Neural progenitor cell (in vitro differentiated cells): ENCODE data around the gene TSPEAR. TPM values are rescaled to one million over a fixed set of nuclear protein-coding genes. Genes with fewer than 3 reads are reported as not detected.

Experiments
- DNase-seq: peaks from one replicate; pipeline ENCODE4 v3.0.0-alpha.2; 2016; ENCODE audit warnings: low spot score
- H2AFZ ChIP-seq: fragments of 200-600 bp; sonication (generic); replicated peaks from 2 replicates; pipeline ENCODE4 v1.6.1; 2016; ENCODE audit warnings: antibody characterized with exemption
- H3F3A ChIP-seq: fragments of 200-600 bp; sonication (generic); 2 replicates; pipeline ENCODE4 v1.6.1; 2016; ENCODE audit warnings: antibody characterized with exemption, low read depth
- H3K27ac ChIP-seq: fragments of 200-600 bp; sonication (generic); 2 replicates; pipeline ENCODE4 v1.5.1; 2016; ENCODE audit warnings: mild to moderate bottlenecking
- H3K27me3 ChIP-seq: fragments of 200-600 bp; sonication (generic); 2 replicates; pipeline ENCODE4 v1.6.1; 2016; ENCODE audit warnings: mild to moderate bottlenecking, moderate library complexity
- H3K36me3 ChIP-seq: fragments of 200-600 bp; sonication (generic); 2 replicates; pipeline ENCODE4 v1.5.1; 2016
- H3K4me1 ChIP-seq: fragments of 200-600 bp; sonication (generic); 2 replicates; pipeline ENCODE4 v1.6.1; 2016; ENCODE audit warnings: mixed run types
- H3K4me2 ChIP-seq: fragments of 200-600 bp; sonication (generic); 2 replicates; pipeline ENCODE4 v1.6.1; 2016
- H3K4me3 ChIP-seq: fragments of 200-600 bp; sonication (generic); 2 replicates; pipeline ENCODE4 v1.5.1; 2016
- H3K79me2 ChIP-seq: fragments of 200-600 bp; sonication (generic); 2 replicates; pipeline ENCODE4 v1.6.1; 2016; ENCODE audit warnings: low read depth
- H3K9ac ChIP-seq: fragments of 200-600 bp; sonication (generic); 2 replicates; pipeline ENCODE4 v1.6.1; 2016
- H3K9me3 ChIP-seq: fragments of 200-600 bp; sonication (generic); 2 replicates; pipeline ENCODE4 v1.5.1; 2016; ENCODE audit warnings: low read depth
- H4K20me1 ChIP-seq: fragments of 200-600 bp; sonication (generic); 2 replicates; pipeline ENCODE4 v1.6.1; 2016; ENCODE audit warnings: low read depth
- H3K27ac Mint-ChIP-seq: 3 replicates; pipeline ENCODE4 v1.8.0; 2021; ENCODE audit warnings: mixed read lengths
- H3K27me3 Mint-ChIP-seq: 2 replicates; pipeline ENCODE4 v1.8.0; 2022; ENCODE audit warnings: low read depth, mild to moderate bottlenecking, inconsistent platforms, moderate library complexity, mixed read lengths; ENCODE audit not compliant: insufficient read depth
- H3K36me3 Mint-ChIP-seq: 3 replicates; pipeline ENCODE4 v1.8.0; 2021; ENCODE audit warnings: mixed read lengths
- H3K4me1 Mint-ChIP-seq: 3 replicates; pipeline ENCODE4 v1.8.0; 2021; ENCODE audit warnings: mixed read lengths
- H3K4me3 Mint-ChIP-seq: 3 replicates; pipeline ENCODE4 v1.8.0; 2021; ENCODE audit warnings: mild to moderate bottlenecking, moderate library complexity, mixed read lengths
- H3K9me3 Mint-ChIP-seq: 3 replicates; pipeline ENCODE4 v1.8.0; 2020; ENCODE audit warnings: mixed read lengths
- EZH2 ChIP-seq: fragments of 200-600 bp; sonication (generic); IDR thresholded peaks from 2 replicates; pipeline ENCODE4 v1.6.1; 2017; ENCODE audit warnings: antibody characterized with exemption, mild to moderate bottlenecking, moderate library complexity
- EZH2phosphoT487 ChIP-seq: fragments of 200-600 bp; sonication (generic); IDR thresholded peaks from 2 replicates; pipeline ENCODE4 v1.6.1; 2017; ENCODE audit warnings: antibody characterized with exemption
- total RNA-seq: library from RNA; depleted of rRNA; stranded (reverse); fragments of >200 nt; gene quantifications from 2 replicates; pipeline ENCODE4 v1.2.3, GENCODE V29; 2015; ENCODE audit warnings: low replicate concordance
- TF ChIP-seq, protein P1 (sequence below): fragments of 200-600 bp; sonication (generic); IDR thresholded peaks from 2 replicates; pipeline ENCODE4 v1.5.1; 2017; ENCODE audit warnings: antibody characterized with exemption, mild to moderate bottlenecking

Gene TSPEAR
- total RNA-seq, 1 donor from 2014 or later = not detected

DNA sequence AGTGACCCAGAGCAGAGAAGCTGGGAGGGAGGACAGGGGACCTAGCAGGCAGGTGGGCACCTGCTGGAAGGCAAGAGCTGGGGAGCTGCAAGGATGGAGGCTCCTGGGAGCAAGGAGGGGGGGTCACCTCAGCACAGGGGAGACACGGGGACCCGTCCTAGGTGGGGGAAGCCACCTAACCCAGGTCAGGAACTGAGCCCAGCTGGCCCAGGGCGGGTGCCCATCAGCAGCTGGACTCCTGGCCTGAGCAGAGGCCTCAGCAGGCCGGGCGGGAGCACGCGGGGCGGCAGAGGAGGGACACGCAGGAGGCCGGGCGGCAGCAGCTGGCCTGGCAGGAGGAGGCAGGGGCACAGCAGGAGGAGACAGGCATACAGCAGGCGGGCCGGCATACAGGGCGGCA, 172.3 kb downstream of the TSPEAR start:
- no peaks in the 10 kb centered on the region for H3K4me1 ChIP-seq
- peaks cover 4% of the 10 kb centered on the region for H3K27me3 Mint-ChIP-seq
- peaks cover 11% of the 10 kb centered on the region for H3K9me3 ChIP-seq
- no peak overlapping the region for H3K4me3 ChIP-seq
- no peaks in the 10 kb centered on the region for H3K4me1 Mint-ChIP-seq
- H3K36me3 ChIP-seq = no peaks in the 10 kb centered on the region
- H3K27me3 ChIP-seq = no peaks in the 10 kb centered on the region
- H4K20me1 ChIP-seq = no peaks in the 10 kb centered on the region
- no peaks in the 10 kb centered on the region for H3K79me2 ChIP-seq
- no peak overlapping the region for H3K9ac ChIP-seq
- no peaks in the 10 kb centered on the region for H3K36me3 Mint-ChIP-seq
- no peak overlapping the region for H3K4me3 Mint-ChIP-seq
- H3K27ac ChIP-seq = no peak overlapping the region
- DNase-seq = no peak
- no peaks in the 10 kb centered on the region for H3F3A ChIP-seq
- H3K27ac Mint-ChIP-seq = peak overlapping the region; percentile 61
- H2AFZ ChIP-seq = no peak overlapping the region
- peaks cover 2% of the 10 kb centered on the region for H3K9me3 Mint-ChIP-seq
- H3K4me2 ChIP-seq = no peak overlapping the region
- TF ChIP-seq, protein P1, sequence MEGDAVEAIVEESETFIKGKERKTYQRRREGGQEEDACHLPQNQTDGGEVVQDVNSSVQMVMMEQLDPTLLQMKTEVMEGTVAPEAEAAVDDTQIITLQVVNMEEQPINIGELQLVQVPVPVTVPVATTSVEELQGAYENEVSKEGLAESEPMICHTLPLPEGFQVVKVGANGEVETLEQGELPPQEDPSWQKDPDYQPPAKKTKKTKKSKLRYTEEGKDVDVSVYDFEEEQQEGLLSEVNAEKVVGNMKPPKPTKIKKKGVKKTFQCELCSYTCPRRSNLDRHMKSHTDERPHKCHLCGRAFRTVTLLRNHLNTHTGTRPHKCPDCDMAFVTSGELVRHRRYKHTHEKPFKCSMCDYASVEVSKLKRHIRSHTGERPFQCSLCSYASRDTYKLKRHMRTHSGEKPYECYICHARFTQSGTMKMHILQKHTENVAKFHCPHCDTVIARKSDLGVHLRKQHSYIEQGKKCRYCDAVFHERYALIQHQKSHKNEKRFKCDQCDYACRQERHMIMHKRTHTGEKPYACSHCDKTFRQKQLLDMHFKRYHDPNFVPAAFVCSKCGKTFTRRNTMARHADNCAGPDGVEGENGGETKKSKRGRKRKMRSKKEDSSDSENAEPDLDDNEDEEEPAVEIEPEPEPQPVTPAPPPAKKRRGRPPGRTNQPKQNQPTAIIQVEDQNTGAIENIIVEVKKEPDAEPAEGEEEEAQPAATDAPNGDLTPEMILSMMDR = no peak
- TF ChIP-seq EZH2phosphoT487 (no peak), EZH2 (no peak)

DNA sequence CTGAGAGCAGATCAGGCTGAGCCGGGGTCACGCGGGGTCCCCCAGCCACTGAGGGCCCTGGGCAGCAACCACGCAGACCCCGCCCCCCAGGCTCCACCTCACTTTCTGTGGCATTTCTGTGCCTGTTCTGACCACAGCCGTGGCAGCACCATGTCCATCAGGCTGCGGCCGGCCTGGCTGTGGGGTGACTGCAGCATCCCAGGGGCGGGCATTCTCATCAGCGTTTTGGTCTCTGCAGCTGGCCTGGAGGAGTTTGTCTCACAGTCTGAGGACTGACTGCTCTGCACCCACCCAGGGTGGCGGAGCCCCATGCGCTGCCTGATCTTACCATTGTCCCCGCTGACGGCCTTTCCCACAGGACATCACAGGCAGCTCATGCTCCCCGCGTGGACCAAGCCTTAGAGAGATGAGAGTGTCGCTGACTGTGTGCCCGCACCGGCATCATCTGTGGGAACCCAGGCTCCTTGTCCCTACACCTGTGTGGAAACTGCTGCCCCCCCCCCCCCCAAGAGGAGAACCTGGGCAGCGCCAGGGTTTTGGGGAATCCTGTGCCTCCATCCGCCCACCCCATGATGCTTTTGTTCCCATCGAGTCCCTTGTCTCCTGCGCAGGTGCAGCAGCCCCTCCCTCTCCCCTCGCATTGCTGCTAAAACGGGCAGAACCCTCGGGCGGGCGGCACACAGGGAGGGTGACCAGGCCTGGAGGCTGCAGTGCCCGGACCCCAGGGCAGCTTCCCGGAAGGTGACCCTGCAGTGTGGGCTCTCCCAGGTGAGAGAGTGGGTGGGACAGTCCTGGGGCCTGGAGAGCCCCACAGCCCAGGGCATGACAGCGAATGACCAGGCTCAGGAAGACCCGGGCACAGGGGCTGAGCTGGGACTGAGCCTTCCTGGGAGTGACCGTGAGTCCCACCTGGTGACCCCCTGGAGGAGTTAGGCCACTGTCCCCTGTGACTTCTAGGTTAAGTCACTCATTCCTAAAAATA, 173.2 kb downstream of the TSPEAR start:
- H3K9me3 Mint-ChIP-seq = peaks cover 2% of the 10 kb centered on the region
- H3K36me3 Mint-ChIP-seq = no peaks in the 10 kb centered on the region
- H3K4me3 Mint-ChIP-seq = no peak overlapping the region
- no peak for DNase-seq
- Histone ChIP-seq H3K9ac (no peak overlapping the region), H3K27ac (no peak overlapping the region), H3K9me3 (peaks cover 10% of the 10 kb centered on the region), H3K27me3 (no peaks in the 10 kb centered on the region), H4K20me1 (no peaks in the 10 kb centered on the region), H3K4me2 (no peak overlapping the region), H2AFZ (no peak overlapping the region), H3F3A (no peaks in the 10 kb centered on the region), H3K4me3 (no peak overlapping the region), H3K4me1 (no peaks in the 10 kb centered on the region), H3K36me3 (no peaks in the 10 kb centered on the region), H3K79me2 (no peaks in the 10 kb centered on the region)
- TF ChIP-seq EZH2phosphoT487 (no peak), EZH2 (no peak)
- TF ChIP-seq, protein P1 = no peak
- H3K27me3 Mint-ChIP-seq = peaks cover 5% of the 10 kb centered on the region
- H3K27ac Mint-ChIP-seq = peak overlapping the region; percentile 64
- no peaks in the 10 kb centered on the region for H3K4me1 Mint-ChIP-seq

DNA sequence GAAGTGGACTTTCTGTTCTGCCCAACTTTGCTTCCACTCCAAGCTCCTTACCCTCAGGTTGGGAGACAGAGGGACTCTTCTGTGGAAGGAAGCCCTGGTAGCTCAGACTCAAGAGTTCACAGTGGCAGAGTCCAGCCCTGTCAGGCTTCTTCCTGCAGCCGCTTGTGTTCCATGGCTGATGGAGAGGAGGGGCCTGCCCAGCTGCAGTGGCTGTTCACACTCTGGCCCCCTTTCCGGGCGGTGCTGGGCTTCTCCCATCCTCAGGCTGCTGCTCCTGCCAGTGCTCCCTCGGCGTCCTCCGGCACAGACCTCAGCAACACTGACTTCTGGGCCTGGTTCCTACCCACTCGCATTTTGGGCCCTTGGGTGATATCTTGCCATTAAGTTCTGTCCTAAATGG, 175.4 kb downstream of the TSPEAR start:
- no peak for TF ChIP-seq EZH2
- no peak for TF ChIP-seq EZH2phosphoT487
- TF ChIP-seq, protein P1 = no peak
- H3K36me3 Mint-ChIP-seq = no peaks in the 10 kb centered on the region
- Histone ChIP-seq H3F3A (no peaks in the 10 kb centered on the region), H3K27ac (no peak overlapping the region), H2AFZ (peak overlapping the region; percentile 31), H3K9ac (no peak overlapping the region), H3K27me3 (no peaks in the 10 kb centered on the region), H3K4me1 (no peaks in the 10 kb centered on the region), H3K79me2 (no peaks in the 10 kb centered on the region), H4K20me1 (no peaks in the 10 kb centered on the region), H3K4me2 (no peak overlapping the region), H3K9me3 (no peaks in the 10 kb centered on the region), H3K36me3 (no peaks in the 10 kb centered on the region), H3K4me3 (no peak overlapping the region)
- no peak overlapping the region for H3K4me3 Mint-ChIP-seq
- peaks cover 11% of the 10 kb centered on the region for H3K27me3 Mint-ChIP-seq
- H3K27ac Mint-ChIP-seq = no peak overlapping the region
- H3K9me3 Mint-ChIP-seq = no peaks in the 10 kb centered on the region
- DNase-seq = no peak
- H3K4me1 Mint-ChIP-seq = peaks cover 3% of the 10 kb centered on the region
